HepG2 (cell line): ENCODE results near the gene SNRPD3. TPM values are rescaled to one million over a fixed set of nuclear protein-coding genes. Genes with fewer than 3 reads are reported as not detected.

Source experiments
- AGO2 ChIP-seq: fragments of 200-400 bp; formaldehyde crosslinking; optimal IDR thresholded peaks from 2 replicates; pipeline ENCODE3; 2017; ENCODE audit warnings: mild to moderate bottlenecking, low read depth, low read length, moderate library complexity
- CC2D1A ChIP-seq: sonication (generic); formaldehyde crosslinking; IDR thresholded peaks from 2 replicates; pipeline ENCODE4 v1.8.1; 2023; ENCODE audit warnings: mild to moderate bottlenecking, missing genetic modification reagents
- CCDC6 ChIP-seq: sonication (generic); formaldehyde crosslinking; IDR thresholded peaks from 2 replicates; pipeline ENCODE4 v1.8.1; 2022; ENCODE audit warnings: mild to moderate bottlenecking, missing genetic modification reagents, moderate library complexity
- GABPB1 ChIP-seq: IDR thresholded peaks from 2 replicates; pipeline ENCODE4 v1.6.1; 2016; ENCODE audit warnings: mild to moderate bottlenecking, missing genetic modification reagents, moderate library complexity, missing compliant biosample characterization
- HOXA5 ChIP-seq: sonication (generic); formaldehyde crosslinking; IDR thresholded peaks from 2 replicates; pipeline ENCODE4 v1.4.0; 2020; ENCODE audit warnings: missing genetic modification reagents
- IRX3 ChIP-seq: sonication (generic); formaldehyde crosslinking; IDR thresholded peaks from 2 replicates; pipeline ENCODE4 v1.8.1; 2023; ENCODE audit warnings: mild to moderate bottlenecking, low read depth, missing genetic modification reagents, borderline replicate concordance
- KDM5B ChIP-seq: sonication (generic); formaldehyde crosslinking; IDR thresholded peaks from 2 replicates; pipeline ENCODE4 v1.4.0; 2020; ENCODE audit warnings: missing genetic modification reagents, mild to moderate bottlenecking, borderline replicate concordance
- PAWR ChIP-seq: sonication (generic); formaldehyde crosslinking; IDR thresholded peaks from 2 replicates; pipeline ENCODE4 v1.4.0; 2020; ENCODE audit warnings: missing genetic modification reagents, mild to moderate bottlenecking, borderline replicate concordance
- PCBP2 ChIP-seq: fragments of 200-400 bp; formaldehyde crosslinking; optimal IDR thresholded peaks from 2 replicates; pipeline ENCODE3; 2018; ENCODE audit warnings: low read length, low read depth; ENCODE audit not compliant: poor library complexity, severe bottlenecking
- RFXAP ChIP-seq: sonication (generic); formaldehyde crosslinking; IDR thresholded peaks from 2 replicates; pipeline ENCODE4 v1.4.0; 2020; ENCODE audit warnings: missing genetic modification reagents, borderline replicate concordance
- ZC3H13 ChIP-seq: sonication (generic); formaldehyde crosslinking; IDR thresholded peaks from 2 replicates; pipeline ENCODE4 v1.8.1; 2023; ENCODE audit warnings: mild to moderate bottlenecking, missing genetic modification reagents, moderate library complexity
- ZNF431 ChIP-seq: sonication (generic); formaldehyde crosslinking; IDR thresholded peaks from 2 replicates; pipeline ENCODE4 v1.9.0; 2022; ENCODE audit warnings: missing genetic modification reagents, low read depth, mild to moderate bottlenecking, borderline replicate concordance
- ZNF484 ChIP-seq: sonication (generic); formaldehyde crosslinking; IDR thresholded peaks from 2 replicates; pipeline ENCODE4 v1.5.1; 2020; ENCODE audit warnings: mild to moderate bottlenecking, low read depth, missing genetic modification reagents, borderline replicate concordance
- ZNF776 ChIP-seq: sonication (generic); formaldehyde crosslinking; IDR thresholded peaks from 2 replicates; pipeline ENCODE4 v1.4.0; 2020; ENCODE audit warnings: mild to moderate bottlenecking, missing genetic modification reagents
- ZNF777 ChIP-seq: sonication (generic); formaldehyde crosslinking; IDR thresholded peaks from 2 replicates; pipeline ENCODE4 v1.4.0; 2020; ENCODE audit warnings: missing genetic modification reagents
- polyA plus RNA-seq, 8 experiments: library from polyadenylated mRNA; depleted of rRNA in 3 of 8; stranded (reverse) in 7 of 8; unstranded in 1 of 8; fragments of >200 nt; fragmentation: Illumina TruSeq in 4 of 8; extraction: Trizol in 4 of 8; gene quantifications; 2 replicates each; pipeline versions ENCODE4 v1.2.1 to v1.2.3, GENCODE V29; 2011 to 2016; ENCODE audit warnings: low read depth in 4 of 8, missing spikeins in 1 of 8, mixed read lengths in 1 of 8; ENCODE audit not compliant: insufficient read depth in 1 of 8
- total RNA-seq, 5 experiments: library from RNA; depleted of rRNA; stranded (reverse); fragments of >200 nt; fragmentation: Illumina TruSeq; extraction: Trizol; gene quantifications; 2 replicates each; pipeline ENCODE4 v1.2.3, GENCODE V29; 2016; ENCODE audit warnings: low read depth in 1 of 5
- TF ChIP-seq, protein P1 (sequence below): sonication (generic); formaldehyde crosslinking; IDR thresholded peaks from 2 replicates; pipeline ENCODE4 v1.5.1; 2020; ENCODE audit warnings: mild to moderate bottlenecking, missing genetic modification reagents
- TF ChIP-seq, protein P2 (sequence below): sonication (generic); formaldehyde crosslinking; IDR thresholded peaks from 2 replicates; pipeline ENCODE4 v1.5.0; 2020; ENCODE audit warnings: missing genetic modification reagents, mild to moderate bottlenecking, borderline replicate concordance
- TF ChIP-seq, protein P3 (sequence below), 2 experiments: IDR thresholded peaks; 2 replicates each; pipeline ENCODE4 v1.6.1; 2011 to 2012; ENCODE audit warnings: low read length in 2 of 2, borderline replicate concordance in 1 of 2, low read depth in 1 of 2, mild to moderate bottlenecking in 1 of 2, moderate library complexity in 1 of 2
- TF ChIP-seq, protein P4 (sequence below): sonication (generic); formaldehyde crosslinking; IDR thresholded peaks from 2 replicates; pipeline ENCODE4 v1.4.0; 2020; ENCODE audit warnings: missing genetic modification reagents

SNRPD3 gene
- total and polyA plus RNA-seq, 2 of the 13 experiments (the other 11 are each of a cell fraction or from before 2014, with no cell fraction given): 110 to 209 TPM

DNA sequence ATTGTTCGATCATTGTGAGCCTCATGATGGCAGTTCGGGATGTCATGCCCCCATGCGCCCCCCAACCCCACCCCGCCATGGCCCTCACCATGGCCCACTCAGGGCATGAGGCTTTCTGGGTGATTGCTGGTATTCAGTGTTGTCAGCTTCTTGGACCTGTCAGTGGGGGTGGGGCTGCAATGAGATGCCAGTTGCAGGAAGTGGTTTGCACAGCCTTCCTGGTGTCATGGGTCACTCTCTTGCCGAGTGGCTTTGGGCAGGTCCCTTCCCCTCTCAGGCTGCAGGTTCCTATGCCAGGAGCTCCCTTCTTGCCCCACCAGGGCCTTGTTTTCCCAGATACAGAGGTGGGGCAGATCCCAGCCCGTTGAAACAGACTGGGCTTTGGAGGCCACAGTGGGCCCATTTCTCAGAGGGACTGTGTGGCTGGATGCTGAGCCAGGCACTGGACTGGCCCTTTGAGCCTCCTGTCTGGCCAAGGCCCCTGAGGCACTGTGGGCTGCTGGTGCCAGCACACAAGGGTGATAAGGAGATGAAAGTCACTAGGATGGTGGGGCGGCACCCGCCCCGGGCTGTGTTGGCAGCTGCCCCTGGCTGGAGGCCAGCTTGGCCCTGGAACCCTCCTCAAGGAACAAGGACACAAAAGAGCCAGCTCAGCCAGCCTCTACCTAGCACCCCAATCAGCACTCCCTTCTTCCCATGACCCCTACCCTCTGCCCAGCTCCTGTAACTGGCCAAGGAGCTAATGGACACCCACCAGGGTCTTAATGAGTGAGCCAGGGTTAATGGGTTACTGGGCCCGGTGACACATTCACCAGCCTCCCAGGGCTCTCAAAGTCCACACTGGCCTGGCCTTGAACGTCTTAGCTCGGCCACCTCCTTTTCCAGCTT, 45.7 kb downstream of the SNRPD3 start (continued):
- TF ChIP-seq, protein P1, sequence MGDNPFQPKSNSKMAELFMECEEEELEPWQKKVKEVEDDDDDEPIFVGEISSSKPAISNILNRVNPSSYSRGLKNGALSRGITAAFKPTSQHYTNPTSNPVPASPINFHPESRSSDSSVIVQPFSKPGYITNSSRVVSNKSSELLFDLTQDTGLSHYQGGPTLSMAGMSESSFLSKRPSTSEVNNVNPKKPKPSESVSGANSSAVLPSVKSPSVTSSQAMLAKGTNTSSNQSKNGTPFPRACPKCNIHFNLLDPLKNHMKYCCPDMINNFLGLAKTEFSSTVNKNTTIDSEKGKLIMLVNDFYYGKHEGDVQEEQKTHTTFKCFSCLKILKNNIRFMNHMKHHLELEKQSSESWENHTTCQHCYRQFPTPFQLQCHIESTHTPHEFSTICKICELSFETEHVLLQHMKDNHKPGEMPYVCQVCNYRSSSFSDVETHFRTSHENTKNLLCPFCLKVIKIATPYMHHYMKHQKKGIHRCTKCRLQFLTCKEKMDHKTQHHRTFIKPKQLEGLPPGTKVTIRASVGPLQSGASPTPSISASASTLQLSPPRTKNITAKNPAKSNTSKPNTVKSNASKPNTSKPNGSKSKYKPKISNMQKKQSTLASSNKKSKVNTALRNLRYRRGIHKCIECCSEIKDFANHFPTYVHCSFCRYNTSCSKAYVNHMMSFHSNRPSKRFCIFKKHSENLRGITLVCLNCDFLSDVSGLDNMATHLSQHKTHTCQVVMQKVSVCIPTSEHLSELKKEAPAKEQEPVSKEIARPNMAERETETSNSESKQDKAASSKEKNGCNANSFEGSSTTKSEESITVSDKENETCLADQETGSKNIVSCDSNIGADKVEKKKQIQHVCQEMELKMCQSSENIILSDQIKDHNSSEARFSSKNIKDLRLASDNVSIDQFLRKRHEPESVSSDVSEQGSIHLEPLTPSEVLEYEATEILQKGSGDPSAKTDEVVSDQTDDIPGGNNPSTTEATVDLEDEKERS (CRISPR knock-in tag): no peak
- TF ChIP-seq PAWR (CRISPR knock-in tag) (no peak), ZNF776 (CRISPR knock-in tag) (no peak), RFXAP (no peak), ZNF777 (no peak), IRX3 (CRISPR knock-in tag) (no peak), AGO2 (no peak), KDM5B (no peak), GABPB1 (CRISPR knock-in tag) (0 out of 2 replicates have a peak, but pooled peaks have one; percentile 43), ZC3H13 (CRISPR knock-in tag) (no peak), CCDC6 (CRISPR knock-in tag) (no peak; the same call in 1 of the 2 replicates), HOXA5 (no peak), ZNF431 (CRISPR knock-in tag) (no peak), ZNF484 (CRISPR knock-in tag) (no peak), CC2D1A (CRISPR knock-in tag) (no peak), PCBP2 (no peak)
- TF ChIP-seq, protein P2, sequence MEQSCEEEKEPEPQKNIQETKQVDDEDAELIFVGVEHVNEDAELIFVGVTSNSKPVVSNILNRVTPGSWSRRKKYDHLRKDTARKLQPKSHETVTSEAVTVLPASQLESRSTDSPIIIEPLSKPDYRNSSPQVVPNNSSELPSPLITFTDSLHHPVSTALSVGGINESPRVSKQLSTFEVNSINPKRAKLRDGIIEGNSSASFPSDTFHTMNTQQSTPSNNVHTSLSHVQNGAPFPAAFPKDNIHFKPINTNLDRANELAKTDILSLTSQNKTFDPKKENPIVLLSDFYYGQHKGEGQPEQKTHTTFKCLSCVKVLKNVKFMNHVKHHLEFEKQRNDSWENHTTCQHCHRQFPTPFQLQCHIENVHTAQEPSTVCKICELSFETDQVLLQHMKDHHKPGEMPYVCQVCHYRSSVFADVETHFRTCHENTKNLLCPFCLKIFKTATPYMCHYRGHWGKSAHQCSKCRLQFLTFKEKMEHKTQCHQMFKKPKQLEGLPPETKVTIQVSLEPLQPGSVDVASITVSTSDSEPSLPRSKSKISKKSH: no peak; the same call in 1 of the 2 replicates
- TF ChIP-seq, protein P3, sequence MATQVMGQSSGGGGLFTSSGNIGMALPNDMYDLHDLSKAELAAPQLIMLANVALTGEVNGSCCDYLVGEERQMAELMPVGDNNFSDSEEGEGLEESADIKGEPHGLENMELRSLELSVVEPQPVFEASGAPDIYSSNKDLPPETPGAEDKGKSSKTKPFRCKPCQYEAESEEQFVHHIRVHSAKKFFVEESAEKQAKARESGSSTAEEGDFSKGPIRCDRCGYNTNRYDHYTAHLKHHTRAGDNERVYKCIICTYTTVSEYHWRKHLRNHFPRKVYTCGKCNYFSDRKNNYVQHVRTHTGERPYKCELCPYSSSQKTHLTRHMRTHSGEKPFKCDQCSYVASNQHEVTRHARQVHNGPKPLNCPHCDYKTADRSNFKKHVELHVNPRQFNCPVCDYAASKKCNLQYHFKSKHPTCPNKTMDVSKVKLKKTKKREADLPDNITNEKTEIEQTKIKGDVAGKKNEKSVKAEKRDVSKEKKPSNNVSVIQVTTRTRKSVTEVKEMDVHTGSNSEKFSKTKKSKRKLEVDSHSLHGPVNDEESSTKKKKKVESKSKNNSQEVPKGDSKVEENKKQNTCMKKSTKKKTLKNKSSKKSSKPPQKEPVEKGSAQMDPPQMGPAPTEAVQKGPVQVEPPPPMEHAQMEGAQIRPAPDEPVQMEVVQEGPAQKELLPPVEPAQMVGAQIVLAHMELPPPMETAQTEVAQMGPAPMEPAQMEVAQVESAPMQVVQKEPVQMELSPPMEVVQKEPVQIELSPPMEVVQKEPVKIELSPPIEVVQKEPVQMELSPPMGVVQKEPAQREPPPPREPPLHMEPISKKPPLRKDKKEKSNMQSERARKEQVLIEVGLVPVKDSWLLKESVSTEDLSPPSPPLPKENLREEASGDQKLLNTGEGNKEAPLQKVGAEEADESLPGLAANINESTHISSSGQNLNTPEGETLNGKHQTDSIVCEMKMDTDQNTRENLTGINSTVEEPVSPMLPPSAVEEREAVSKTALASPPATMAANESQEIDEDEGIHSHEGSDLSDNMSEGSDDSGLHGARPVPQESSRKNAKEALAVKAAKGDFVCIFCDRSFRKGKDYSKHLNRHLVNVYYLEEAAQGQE (IDR thresholded peaks at IDR 0.05; ENCODE audit: borderline replicate concordance in 1 of 2, low read depth in 1 of 2, low read length in 2 of 2): no peak
- TF ChIP-seq, protein P4, sequence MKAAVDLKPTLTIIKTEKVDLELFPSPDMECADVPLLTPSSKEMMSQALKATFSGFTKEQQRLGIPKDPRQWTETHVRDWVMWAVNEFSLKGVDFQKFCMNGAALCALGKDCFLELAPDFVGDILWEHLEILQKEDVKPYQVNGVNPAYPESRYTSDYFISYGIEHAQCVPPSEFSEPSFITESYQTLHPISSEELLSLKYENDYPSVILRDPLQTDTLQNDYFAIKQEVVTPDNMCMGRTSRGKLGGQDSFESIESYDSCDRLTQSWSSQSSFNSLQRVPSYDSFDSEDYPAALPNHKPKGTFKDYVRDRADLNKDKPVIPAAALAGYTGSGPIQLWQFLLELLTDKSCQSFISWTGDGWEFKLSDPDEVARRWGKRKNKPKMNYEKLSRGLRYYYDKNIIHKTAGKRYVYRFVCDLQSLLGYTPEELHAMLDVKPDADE (CRISPR knock-in tag): no peak
